Right lobe of liver (tissue), 6 donors: ENCODE data around the gene M6PR. TPM values are rescaled to one million over a fixed set of nuclear protein-coding genes. Genes with fewer than 3 reads are reported as not detected.
"Not testable (repeated sequence)": the region's sequence is repeated elsewhere in the genome, so short reads cannot be mapped to it uniquely, and the experiment has no call there.

Experiments
- ATAC-seq, 4 donors: fragments of 200-7000 bp; cut with Tn5 transposase; one replicate each; pipeline ENCODE4 v1.9.1; 2020; ENCODE audit warnings: mild to moderate bottlenecking in 4 of 4, moderate library complexity in 4 of 4
- DNase-seq, 3 donors: peaks; one replicate each; pipeline ENCODE4 v3.0.0-alpha.2; 2020
- H3K27ac ChIP-seq, 3 donors: fragments of 200-600 bp; one replicate each; pipeline ENCODE4 v1.8.0; 2022
- H3K27me3 ChIP-seq, 2 donors: fragments of 200-600 bp; one replicate each; pipeline ENCODE4 v1.8.0; 2022
- H3K36me3 ChIP-seq, 4 donors: fragments of 200-600 bp; sonication (generic) in 1 of 4; one replicate each; pipeline versions ENCODE4 v1.5.1 to v1.8.0; 2017 to 2022; ENCODE audit warnings: control low read depth in 1 of 4
- H3K4me1 ChIP-seq, 4 donors: fragments of 200-600 bp; sonication (generic) in 1 of 4; one replicate each; pipeline versions ENCODE4 v1.5.1 to v1.8.0; 2017 to 2022; ENCODE audit warnings: control low read depth in 1 of 4
- H3K4me3 ChIP-seq, 3 donors: fragments of 200-600 bp; one replicate each; pipeline ENCODE4 v1.8.0; 2022
- H3K9me3 ChIP-seq, 4 donors: fragments of 200-600 bp; sonication (generic) in 1 of 4; one replicate each; pipeline versions ENCODE4 v1.5.1 to v1.8.0; 2017 to 2022; ENCODE audit warnings: control low read depth in 1 of 4
- CTCF ChIP-seq, 4 donors: fragments of 200-600 bp in 3 of 4; fragments of 450-650 bp in 1 of 4; IDR thresholded peaks; one replicate each; pipeline versions ENCODE4 v1.5.1 to v1.8.0; 2016 to 2022; ENCODE audit warnings: antibody characterized with exemption in 4 of 4, mild to moderate bottlenecking in 2 of 4
- POLR2A ChIP-seq: fragments of 450-650 bp; IDR thresholded peaks from one replicate; pipeline ENCODE4 v1.6.1; 2017; ENCODE audit warnings: antibody characterized with exemption, mild to moderate bottlenecking
- WGBS: methylation state at CpG from one replicate; pipeline ENCODE4 v1.1.6; 2018; ENCODE audit warnings: low coverage, low lambda C conversion rate; ENCODE audit not compliant: insufficient coverage; ENCODE audit errors: missing lambda C conversion rate; 5-methylcytosine and 5-hydroxymethylcytosine counted together
- intact Hi-C, 2 donors: fragments of 100-400 bp; cut with DNase I; formaldehyde crosslinking; loops; one replicate each; pipeline versions ENCODE4 v1.11.2 to v1.14.1; 2022
- total RNA-seq, 6 experiments: library from RNA; depleted of rRNA in 2 of 6; stranded (reverse); fragments of >200 nt in 2 of 6; fragmentation: NEBNext Ultra II Directional in 3 of 6; extraction: Animal tissue kit (Norgen Biotek cat#: 25700) in 3 of 6; gene quantifications; one replicate each; pipeline versions ENCODE4 v1.1.0 to v1.2.4, GENCODE V29; 2016 to 2023
- donor health status: DM: no; HTN: yes; CAD: no.
- donor health status: DM: no; HTN: no; CAD: no.
- donor health status: DM: no; HTN: no; CAD: no.
- donor health status: DM: no; HTN: yes; CAD: no.
- donor health status: DM: no; HTN: yes; CAD: no.

M6PR gene
- total RNA-seq, 6 experiments from 2014 or later, result 45.5 to 82.2 (median 69.1) TPM

- intact Hi-C loops, result no loop called here
- Histone ChIP-seq H3K4me1 (no peaks in the 10 kb centered on the region), H3K27me3 (no peaks in the 10 kb centered on the region), H3K36me3 (no peaks in the 10 kb centered on the region), H3K27ac (no peak overlapping the region), H3K4me3 (no peak overlapping the region), H3K9me3 (no peaks in the 10 kb centered on the region)
- ATAC-seq (no peak), DNase-seq (no peak)
- 79% methylated on average over 6 of the region's 10 CpGs for WGBS
- TF ChIP-seq CTCF (IDR thresholded peaks at IDR 0.05) (no peak), POLR2A (no peak)
These were observed 43.9 kb downstream of the M6PR start for GRCh38 chr12:8905546-8905945.

- H3K4me1 ChIP-seq, result no peaks in the 10 kb centered on the region
- H3K27me3 ChIP-seq, result no peaks in the 10 kb centered on the region
- H3K4me3 ChIP-seq, result no peak overlapping the region
- H3K27ac ChIP-seq, result no peak overlapping the region
- DNase-seq, result no peak
- intact Hi-C loops, result no loop called here
- TF ChIP-seq POLR2A, result no peak
- no peak for ATAC-seq
- H3K9me3 ChIP-seq, result no peaks in the 10 kb centered on the region
- no peaks in the 10 kb centered on the region for H3K36me3 ChIP-seq
These were observed 44.8 kb downstream of the M6PR start for GRCh38 chr12:8904665-8905064.

GRCh38 chr12:8903646-8904045 is 45.8 kb downstream of the M6PR start:
- TF ChIP-seq POLR2A, result no peak
- no peak for TF ChIP-seq CTCF (IDR thresholded peaks at IDR 0.05)
- ATAC-seq (no peak), DNase-seq (no peak)
- 41% methylated on average over 3 of the region's 3 CpGs for WGBS
- Histone ChIP-seq H3K9me3 (no peaks in the 10 kb centered on the region), H3K36me3 (no peaks in the 10 kb centered on the region), H3K27ac (no peak overlapping the region), H3K4me3 (no peak overlapping the region), H3K4me1 (no peaks in the 10 kb centered on the region), H3K27me3 (no peaks in the 10 kb centered on the region)
- intact Hi-C loops, result no loop called here

- DNase-seq, intact Hi-C loops, H3K4me3 ChIP-seq, H3K9me3 ChIP-seq, H3K4me1 ChIP-seq, H3K27me3 ChIP-seq, H3K27ac ChIP-seq, H3K36me3 ChIP-seq: not testable (repeated sequence)
- WGBS, result 63% methylated on average over 5 of the region's 5 CpGs
- peak in 1 of 4 donors; percentile 14 for ATAC-seq
These were observed 46.7 kb downstream of the M6PR start for GRCh38 chr12:8902703-8903102.

- TF ChIP-seq POLR2A (no peak), CTCF (IDR thresholded peaks at IDR 0.05) (no peak)
- WGBS, result 65% methylated on average over 5 of the region's 6 CpGs
- Histone ChIP-seq H3K27me3 (no peaks in the 10 kb centered on the region), H3K4me1 (no peaks in the 10 kb centered on the region), H3K27ac (no peak overlapping the region), H3K36me3 (no peaks in the 10 kb centered on the region), H3K9me3 (no peaks in the 10 kb centered on the region), H3K4me3 (no peak overlapping the region)
- ATAC-seq (no peak), DNase-seq (no peak)
- intact Hi-C loops, result no loop called here
These were observed 49.6 kb downstream of the M6PR start for GRCh38 chr12:8899830-8900229.

GRCh38 chr12:8897081-8897480 is 52.4 kb downstream of the M6PR start:
- intact Hi-C loops, result no loop called here
- no peak for TF ChIP-seq CTCF (IDR thresholded peaks at IDR 0.05)
- TF ChIP-seq POLR2A, result no peak
- no peak overlapping the region for H3K4me3 ChIP-seq
- WGBS, result 80% methylated on average over 7 of the region's 7 CpGs
- H3K27me3 ChIP-seq, result no peaks in the 10 kb centered on the region
- H3K4me1 ChIP-seq, result no peaks in the 10 kb centered on the region
- H3K36me3 ChIP-seq, result no peaks in the 10 kb centered on the region
- no peak for ATAC-seq
- DNase-seq, result no peak
- H3K9me3 ChIP-seq, result no peaks in the 10 kb centered on the region
- H3K27ac ChIP-seq, result no peak overlapping the region
